HG03575 (cell line): Measurements from ENCODE around the gene BTBD19.
"Not testable (repeated sequence)": the region's sequence is repeated elsewhere in the genome, so short reads cannot be mapped to it uniquely, and the experiment has no call there.

Experiments used
- ATAC-seq: cut with Tn5 transposase; IDR thresholded peaks from one replicate; pipeline ENCODE4 v1.9.1; 2021; ENCODE audit not compliant: unreplicated experiment, insufficient number of reproducible peaks, low FRiP score; ENCODE audit errors: extremely low read depth

BTBD19 gene

GRCh38 chr1:44822131-44822701 lies 13.9 kb downstream of the BTBD19 start:
- no peak for ATAC-seq

GRCh38 chr1:44822981-44823451 lies 14.7 kb downstream of the BTBD19 start:
- no peak for ATAC-seq

GRCh38 chr1:44824392-44824791 lies 16.1 kb downstream of the BTBD19 start:
- not testable (repeated sequence) for ATAC-seq

- ATAC-seq = no peak
Observed at GRCh38 chr1:44826375-44827196, 18.3 kb downstream of the BTBD19 start.

- ATAC-seq = no peak
Observed at GRCh38 chr1:44827197-44828002, 19.1 kb downstream of the BTBD19 start.

- no peak for ATAC-seq
Observed at GRCh38 chr1:44828003-44828651, 19.8 kb downstream of the BTBD19 start.

GRCh38 chr1:44828841-44829440 lies 20.6 kb downstream of the BTBD19 start:
- ATAC-seq = no peak

- ATAC-seq = no peak
Observed at GRCh38 chr1:44829506-44830384, 21.4 kb downstream of the BTBD19 start.

- no peak for ATAC-seq
Observed at GRCh38 chr1:44830900-44831304, 22.6 kb downstream of the BTBD19 start.

GRCh38 chr1:44831516-44831915 lies 23.2 kb downstream of the BTBD19 start:
- ATAC-seq = no peak

- ATAC-seq = no peak
Observed at GRCh38 chr1:44832056-44832705, 23.9 kb downstream of the BTBD19 start.

- ATAC-seq = no peak
Observed at GRCh38 chr1:44834328-44834727, 26.0 kb downstream of the BTBD19 start.

GRCh38 chr1:44835738-44836675 lies 27.7 kb downstream of the BTBD19 start:
- ATAC-seq = no peak

GRCh38 chr1:44838294-44838693 lies 30.0 kb downstream of the BTBD19 start:
- not testable (repeated sequence) for ATAC-seq

- ATAC-seq = no peak
Observed at GRCh38 chr1:44839576-44839975, 31.3 kb downstream of the BTBD19 start.

GRCh38 chr1:44842486-44842861 lies 34.2 kb downstream of the BTBD19 start:
- ATAC-seq = no peak
